HepG2 (cell line): ENCODE results near the gene S100A5. TPM values are rescaled to one million over a fixed set of nuclear protein-coding genes. Genes with fewer than 3 reads are reported as not detected.

Experiments
- AKAP8 ChIP-seq: sonication (generic); formaldehyde crosslinking; IDR thresholded peaks from 2 replicates; pipeline ENCODE4 v1.5.1; 2020; ENCODE audit warnings: mild to moderate bottlenecking, missing genetic modification reagents
- FOSL2 ChIP-seq: sonication (generic); formaldehyde crosslinking; IDR thresholded peaks from 2 replicates; pipeline ENCODE4 v1.4.0; 2020; ENCODE audit warnings: missing genetic modification reagents
- HNF1B ChIP-seq: sonication (generic); formaldehyde crosslinking; IDR thresholded peaks from 2 replicates; pipeline ENCODE4 v1.5.1; 2020; ENCODE audit warnings: mild to moderate bottlenecking, moderate library complexity, missing genetic modification reagents
- MED13 ChIP-seq: sonication (generic); formaldehyde crosslinking; IDR thresholded peaks from 2 replicates; pipeline ENCODE4 v1.5.0; 2020; ENCODE audit warnings: missing genetic modification reagents
- MTA3 ChIP-seq: sonication (generic); formaldehyde crosslinking; IDR thresholded peaks from 2 replicates; pipeline ENCODE4 v1.4.0; 2020; ENCODE audit warnings: missing genetic modification reagents
- PATZ1 ChIP-seq: sonication (generic); formaldehyde crosslinking; IDR thresholded peaks from 2 replicates; pipeline ENCODE4 v1.4.0; 2020; ENCODE audit warnings: missing genetic modification reagents
- SMAD3 ChIP-seq: sonication (generic); formaldehyde crosslinking; IDR thresholded peaks from 2 replicates; pipeline ENCODE4 v1.4.0; 2020; ENCODE audit warnings: missing genetic modification reagents
- TBL1XR1 ChIP-seq: fragments of 150-350 bp; IDR thresholded peaks from 2 replicates; pipeline ENCODE4 v1.6.1; 2014; ENCODE audit warnings: borderline replicate concordance, low read length; ENCODE audit not compliant: partially characterized antibody
- TFE3 ChIP-seq: IDR thresholded peaks from 2 replicates; pipeline ENCODE4 v1.6.1; 2016
- ZKSCAN8 ChIP-seq: IDR thresholded peaks from 2 replicates; pipeline ENCODE4 v1.6.1; 2016; ENCODE audit warnings: borderline replicate concordance, missing genetic modification reagents, missing compliant biosample characterization
- ZNF318 ChIP-seq: sonication (generic); formaldehyde crosslinking; IDR thresholded peaks from 2 replicates; pipeline ENCODE4 v1.4.0; 2020; ENCODE audit warnings: mild to moderate bottlenecking, missing genetic modification reagents
- ZNF710 ChIP-seq: sonication (generic); formaldehyde crosslinking; IDR thresholded peaks from 2 replicates; pipeline ENCODE4 v1.5.0; 2020; ENCODE audit warnings: mild to moderate bottlenecking, missing genetic modification reagents, borderline replicate concordance
- polyA plus RNA-seq, 8 experiments: library from polyadenylated mRNA; depleted of rRNA in 3 of 8; stranded (reverse) in 7 of 8; unstranded in 1 of 8; fragments of >200 nt; fragmentation: Illumina TruSeq in 4 of 8; extraction: Trizol in 4 of 8; gene quantifications; 2 replicates each; pipeline versions ENCODE4 v1.2.1 to v1.2.3, GENCODE V29; 2011 to 2016; ENCODE audit warnings: low read depth in 4 of 8, missing spikeins in 1 of 8, mixed read lengths in 1 of 8; ENCODE audit not compliant: insufficient read depth in 1 of 8
- total RNA-seq, 5 experiments: library from RNA; depleted of rRNA; stranded (reverse); fragments of >200 nt; fragmentation: Illumina TruSeq; extraction: Trizol; gene quantifications; 2 replicates each; pipeline ENCODE4 v1.2.3, GENCODE V29; 2016; ENCODE audit warnings: low read depth in 1 of 5

The S100A5 gene
- total and polyA plus RNA-seq, 2 of the 13 experiments (the other 11 are each of a cell fraction or from before 2014, with no cell fraction given), result not detected

- TF ChIP-seq ZNF710 (CRISPR knock-in tag), result peak; percentile 78
- no peak for TF ChIP-seq TBL1XR1
- peak; percentile 54; the same call in 1 of the 2 replicates for TF ChIP-seq HNF1B (CRISPR knock-in tag)
- peak; percentile 79; the same call in 1 of the 2 replicates for TF ChIP-seq SMAD3 (CRISPR knock-in tag)
- TF ChIP-seq ZKSCAN8 (CRISPR knock-in tag), result peak; percentile 60; the same call in 1 of the 2 replicates
- no peak for TF ChIP-seq MED13 (CRISPR knock-in tag)
- no peak for TF ChIP-seq MTA3
- TF ChIP-seq FOSL2, result peak; percentile 73
- 0 out of 2 replicates have a peak, but pooled peaks have one; percentile 54 for TF ChIP-seq AKAP8 (CRISPR knock-in tag)
- TF ChIP-seq PATZ1 (CRISPR knock-in tag), result no peak; the same call in 1 of the 2 replicates
- no peak; the same call in 1 of the 2 replicates for TF ChIP-seq ZNF318 (CRISPR knock-in tag)
- 0 out of 2 replicates have a peak, but pooled peaks have one; percentile 5 for TF ChIP-seq TFE3 (CRISPR knock-in tag)
Measured at GRCh38 chr1:153568367-153569099, 27.8 kb upstream of the S100A5 start (continued).
